Nephron (organoid): ENCODE results near the gene CNGA4.

Experiments used
- H3K27ac Mint-ChIP-seq, 3 experiments: 2 replicates each; pipeline ENCODE4 v1.8.0; 2020; ENCODE audit warnings: mixed read lengths in 3 of 3, mild to moderate bottlenecking in 2 of 3, moderate library complexity in 1 of 3
- H3K27me3 Mint-ChIP-seq: 2 replicates; pipeline ENCODE4 v1.8.0; 2021; ENCODE audit warnings: low read depth, mild to moderate bottlenecking, moderate library complexity, mixed read lengths
- H3K36me3 Mint-ChIP-seq: 2 replicates; pipeline ENCODE4 v1.8.0; 2020; ENCODE audit warnings: low read depth, mixed read lengths
- H3K4me1 Mint-ChIP-seq: 2 replicates; pipeline ENCODE4 v1.8.0; 2020; ENCODE audit warnings: mixed read lengths
- H3K4me3 Mint-ChIP-seq, 3 experiments: 2 replicates each; pipeline ENCODE4 v1.8.0; 2020; ENCODE audit warnings: mild to moderate bottlenecking in 3 of 3, mixed read lengths in 3 of 3, moderate library complexity in 2 of 3
- H3K9me3 Mint-ChIP-seq: 2 replicates; pipeline ENCODE4 v1.8.0; 2020; ENCODE audit warnings: mixed read lengths
- CTCF ChIP-seq, 3 experiments: fragments of 200-600 bp; sonication (generic); IDR thresholded peaks; one replicate each; pipeline ENCODE4 v1.5.0; 2021; ENCODE audit warnings: antibody characterized with exemption in 3 of 3; ENCODE audit not compliant: unreplicated experiment in 3 of 3

CNGA4 gene

GRCh38 chr11:6258141-6258540 lies 19.3 kb downstream of the CNGA4 start:
- no peak for TF ChIP-seq CTCF (IDR thresholded peaks at IDR 0.05; ENCODE audit: unreplicated experiment in 3 of 3)
- Mint-ChIP-seq H3K27ac (no peak overlapping the region), H3K36me3 (no peaks in the 10 kb centered on the region), H3K4me1 (no peaks in the 10 kb centered on the region), H3K4me3 (peak overlapping the region in 2 of 3 experiments; percentile 53 to 71), H3K27me3 (no peaks in the 10 kb centered on the region), H3K9me3 (no peaks in the 10 kb centered on the region)

GRCh38 chr11:6258571-6259081 lies 19.7 kb downstream of the CNGA4 start:
- H3K4me3 Mint-ChIP-seq: peak overlapping the region; percentile 71 to 80 (median 77)
- no peaks in the 10 kb centered on the region for H3K4me1 Mint-ChIP-seq
- TF ChIP-seq CTCF (IDR thresholded peaks at IDR 0.05; ENCODE audit: unreplicated experiment in 3 of 3): no peak
- H3K27ac Mint-ChIP-seq: no peak overlapping the region
- no peaks in the 10 kb centered on the region for H3K36me3 Mint-ChIP-seq
- no peaks in the 10 kb centered on the region for H3K27me3 Mint-ChIP-seq
- no peaks in the 10 kb centered on the region for H3K9me3 Mint-ChIP-seq

- H3K27ac Mint-ChIP-seq: no peak overlapping the region
- no peaks in the 10 kb centered on the region for H3K36me3 Mint-ChIP-seq
- no peaks in the 10 kb centered on the region for H3K4me1 Mint-ChIP-seq
- H3K27me3 Mint-ChIP-seq: no peaks in the 10 kb centered on the region
- TF ChIP-seq CTCF (IDR thresholded peaks at IDR 0.05; ENCODE audit: unreplicated experiment in 3 of 3): no peak
- H3K4me3 Mint-ChIP-seq: no peak overlapping the region
- no peaks in the 10 kb centered on the region for H3K9me3 Mint-ChIP-seq
Measured at GRCh38 chr11:6260207-6260726, 21.4 kb downstream of the CNGA4 start.

- no peaks in the 10 kb centered on the region for H3K9me3 Mint-ChIP-seq
- H3K27me3 Mint-ChIP-seq: peaks cover 5% of the 10 kb centered on the region
- no peak overlapping the region for H3K4me3 Mint-ChIP-seq
- no peak overlapping the region for H3K27ac Mint-ChIP-seq
- no peak for TF ChIP-seq CTCF (IDR thresholded peaks at IDR 0.05; ENCODE audit: unreplicated experiment in 3 of 3)
- no peaks in the 10 kb centered on the region for H3K36me3 Mint-ChIP-seq
- no peaks in the 10 kb centered on the region for H3K4me1 Mint-ChIP-seq
Measured at GRCh38 chr11:6263662-6264061, 24.8 kb downstream of the CNGA4 start.

GRCh38 chr11:6268820-6269219 lies 29.9 kb downstream of the CNGA4 start:
- no peaks in the 10 kb centered on the region for H3K36me3 Mint-ChIP-seq
- H3K4me1 Mint-ChIP-seq: no peaks in the 10 kb centered on the region
- no peak for TF ChIP-seq CTCF (IDR thresholded peaks at IDR 0.05; ENCODE audit: unreplicated experiment in 3 of 3)
- H3K4me3 Mint-ChIP-seq: no peak overlapping the region
- peaks cover 5% of the 10 kb centered on the region for H3K27me3 Mint-ChIP-seq
- no peak overlapping the region for H3K27ac Mint-ChIP-seq
- H3K9me3 Mint-ChIP-seq: no peaks in the 10 kb centered on the region

GRCh38 chr11:6269994-6270393 lies 31.1 kb downstream of the CNGA4 start:
- Mint-ChIP-seq H3K27ac (no peak overlapping the region), H3K36me3 (no peaks in the 10 kb centered on the region), H3K9me3 (no peaks in the 10 kb centered on the region), H3K27me3 (peaks cover 5% of the 10 kb centered on the region), H3K4me3 (no peak overlapping the region), H3K4me1 (no peaks in the 10 kb centered on the region)
- TF ChIP-seq CTCF (IDR thresholded peaks at IDR 0.05; ENCODE audit: unreplicated experiment in 3 of 3): no peak
